HepG2 (cell line): ENCODE measurements around the gene SRRM2. TPM values are rescaled to one million over a fixed set of nuclear protein-coding genes. Genes with fewer than 3 reads are reported as not detected.
A peak's percentile ranks its signal among the peaks of the same experiment; 100 is the strongest.

ENCODE experiments used
- AGO2 ChIP-seq: fragments of 200-400 bp; formaldehyde crosslinking; optimal IDR thresholded peaks from 2 replicates; pipeline ENCODE3; 2017; ENCODE audit warnings: mild to moderate bottlenecking, low read depth, low read length, moderate library complexity
- BRCA1 ChIP-seq: sonication (generic); formaldehyde crosslinking; IDR thresholded peaks from 2 replicates; pipeline ENCODE4 v1.4.0; 2020; ENCODE audit warnings: missing genetic modification reagents
- CCDC6 ChIP-seq: sonication (generic); formaldehyde crosslinking; IDR thresholded peaks from 2 replicates; pipeline ENCODE4 v1.8.1; 2022; ENCODE audit warnings: mild to moderate bottlenecking, missing genetic modification reagents, moderate library complexity
- DMAP1 ChIP-seq: IDR thresholded peaks from 2 replicates; pipeline ENCODE4 v1.6.1; 2016
- EHMT2 ChIP-seq: fragments of 200-600 bp; sonication (generic); IDR thresholded peaks from 2 replicates; pipeline ENCODE4 v1.7.0; 2017; ENCODE audit warnings: antibody characterized with exemption, low read depth, low read length, borderline replicate concordance
- FOXP1 ChIP-seq, 2 experiments: fragments of 450-650 bp in 1 of 2; IDR thresholded peaks; 2 replicates each; pipeline ENCODE4 v1.6.1; 2017 to 2018; ENCODE audit warnings: antibody characterized with exemption in 1 of 2
- RFXANK ChIP-seq: IDR thresholded peaks from 2 replicates; pipeline ENCODE4 v1.6.1; 2016
- SETDB1 ChIP-seq: sonication (generic); formaldehyde crosslinking; IDR thresholded peaks from 2 replicates; pipeline ENCODE4 v1.5.1; 2020; ENCODE audit warnings: missing genetic modification reagents, mild to moderate bottlenecking, borderline replicate concordance
- SNAI1 ChIP-seq: sonication (generic); formaldehyde crosslinking; IDR thresholded peaks from 2 replicates; pipeline ENCODE4 v1.5.0; 2020; ENCODE audit warnings: mild to moderate bottlenecking, missing genetic modification reagents, borderline replicate concordance
- SUZ12 ChIP-seq: fragments of 150-350 bp; IDR thresholded peaks from 2 replicates; pipeline ENCODE4 v1.6.1; 2014; ENCODE audit warnings: low read depth, low read length
- ZBTB1 ChIP-seq: sonication (generic); formaldehyde crosslinking; IDR thresholded peaks from 2 replicates; pipeline ENCODE4 v1.4.0; 2020; ENCODE audit warnings: missing genetic modification reagents, borderline replicate concordance
- ZNF205 ChIP-seq: IDR thresholded peaks from 2 replicates; pipeline ENCODE4 v1.6.1; 2018; ENCODE audit warnings: missing biosample characterization, missing genetic modification reagents
- ZNF292 ChIP-seq: sonication (generic); formaldehyde crosslinking; IDR thresholded peaks from 2 replicates; pipeline ENCODE4 v1.8.1; 2022; ENCODE audit warnings: mild to moderate bottlenecking, low read depth, missing genetic modification reagents, borderline replicate concordance
- ZNF781 ChIP-seq: sonication (generic); formaldehyde crosslinking; IDR thresholded peaks from 2 replicates; pipeline ENCODE4 v1.5.1; 2020; ENCODE audit warnings: borderline replicate concordance, mild to moderate bottlenecking, missing genetic modification reagents; ENCODE audit errors: not compliant biosample characterization
- ZNF891 ChIP-seq: sonication (generic); formaldehyde crosslinking; IDR thresholded peaks from 2 replicates; pipeline ENCODE4 v1.5.0; 2020; ENCODE audit warnings: mild to moderate bottlenecking, missing genetic modification reagents
- ZSCAN22 ChIP-seq: sonication (generic); formaldehyde crosslinking; IDR thresholded peaks from 2 replicates; pipeline ENCODE4 v1.4.0; 2020; ENCODE audit warnings: mild to moderate bottlenecking, missing genetic modification reagents
- polyA plus RNA-seq, 8 experiments: library from polyadenylated mRNA; depleted of rRNA in 3 of 8; stranded (reverse) in 7 of 8; unstranded in 1 of 8; fragments of >200 nt; fragmentation: Illumina TruSeq in 4 of 8; extraction: Trizol in 4 of 8; gene quantifications; 2 replicates each; pipeline versions ENCODE4 v1.2.1 to v1.2.3, GENCODE V29; 2011 to 2016; ENCODE audit warnings: low read depth in 4 of 8, missing spikeins in 1 of 8, mixed read lengths in 1 of 8; ENCODE audit not compliant: insufficient read depth in 1 of 8
- total RNA-seq, 5 experiments: library from RNA; depleted of rRNA; stranded (reverse); fragments of >200 nt; fragmentation: Illumina TruSeq; extraction: Trizol; gene quantifications; 2 replicates each; pipeline ENCODE4 v1.2.3, GENCODE V29; 2016; ENCODE audit warnings: low read depth in 1 of 5
- TF ChIP-seq, protein P1 (sequence below): sonication (generic); formaldehyde crosslinking; IDR thresholded peaks from 2 replicates; pipeline ENCODE4 v1.4.0; 2020; ENCODE audit warnings: missing genetic modification reagents
- TF ChIP-seq, protein P2 (sequence below): sonication (generic); formaldehyde crosslinking; IDR thresholded peaks from 2 replicates; pipeline ENCODE4 v1.8.0; 2022; ENCODE audit warnings: mild to moderate bottlenecking, missing genetic modification reagents; ENCODE audit not compliant: insufficient replicate concordance
- TF ChIP-seq, protein P3 (sequence below): sonication (generic); formaldehyde crosslinking; IDR thresholded peaks from 2 replicates; pipeline ENCODE4 v1.5.0; 2020; ENCODE audit warnings: mild to moderate bottlenecking, low read depth, missing genetic modification reagents, borderline replicate concordance
- TF ChIP-seq, protein P4 (sequence below): sonication (generic); formaldehyde crosslinking; IDR thresholded peaks from 2 replicates; pipeline ENCODE4 v1.4.0; 2020; ENCODE audit warnings: missing genetic modification reagents

SRRM2 gene
- total and polyA plus RNA-seq, 2 of the 13 experiments (the other 11 are each of a cell fraction or from before 2014, with no cell fraction given): 50.4 to 112 TPM

DNA sequence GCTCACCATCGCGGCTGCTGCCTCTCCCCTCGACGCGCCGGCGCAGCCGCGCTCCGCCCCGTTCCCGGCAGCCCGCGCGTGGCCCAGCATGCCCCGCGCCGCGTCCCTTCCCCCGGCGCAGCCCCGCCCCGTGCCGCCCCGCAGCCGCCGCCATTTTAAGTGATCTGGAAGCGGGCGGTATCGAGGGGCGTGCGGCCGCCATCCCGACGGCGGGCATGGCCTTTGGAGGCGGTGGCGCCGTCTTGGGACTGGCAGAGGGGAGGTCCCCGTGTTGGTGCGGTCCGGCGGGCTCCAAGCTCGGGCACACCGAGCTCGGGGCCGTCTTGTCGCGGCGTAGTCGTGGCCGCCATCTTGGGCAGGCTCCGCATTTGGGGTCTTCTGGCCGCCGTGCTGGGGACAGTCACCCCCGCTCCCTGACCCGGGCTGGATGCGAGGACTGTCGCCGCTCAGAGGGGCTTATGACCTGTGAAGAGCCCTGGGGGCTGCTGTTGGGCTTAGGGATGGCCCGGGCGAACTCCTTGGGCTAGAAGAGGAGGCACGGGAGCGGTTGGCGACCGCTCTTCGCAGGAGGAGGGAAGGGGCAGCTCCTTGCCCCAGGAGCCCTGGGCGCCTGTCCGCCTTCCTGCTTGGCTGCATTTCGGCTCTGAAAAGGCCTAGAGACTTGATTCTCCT, 24.9 kb downstream of the SRRM2 start, which contains the start of gene ELOB (continued):
- TF ChIP-seq ZNF891 (CRISPR knock-in tag) (no peak; the same call in 1 of the 2 replicates), SUZ12 (peak; percentile 49; the same call in 1 of the 2 replicates), CCDC6 (CRISPR knock-in tag) (no peak; the same call in 1 of the 2 replicates), ZNF292 (CRISPR knock-in tag) (no peak), ZNF205 (no peak), ZSCAN22 (CRISPR knock-in tag) (no peak), DMAP1 (peak; percentile 91), EHMT2 (no peak), BRCA1 (CRISPR knock-in tag) (no peak; the same call in 1 of the 2 replicates), ZNF781 (CRISPR knock-in tag) (peak; percentile 23), SNAI1 (no peak), AGO2 (peak; percentile 97), SETDB1 (CRISPR knock-in tag) (no peak), RFXANK (CRISPR knock-in tag) (no peak), FOXP1 (IDR thresholded peaks at IDR 0.05) (no peak), FOXP1 (CRISPR knock-in tag; IDR thresholded peaks at IDR 0.05) (no peak), ZBTB1 (CRISPR knock-in tag) (no peak)
- TF ChIP-seq, protein P1, sequence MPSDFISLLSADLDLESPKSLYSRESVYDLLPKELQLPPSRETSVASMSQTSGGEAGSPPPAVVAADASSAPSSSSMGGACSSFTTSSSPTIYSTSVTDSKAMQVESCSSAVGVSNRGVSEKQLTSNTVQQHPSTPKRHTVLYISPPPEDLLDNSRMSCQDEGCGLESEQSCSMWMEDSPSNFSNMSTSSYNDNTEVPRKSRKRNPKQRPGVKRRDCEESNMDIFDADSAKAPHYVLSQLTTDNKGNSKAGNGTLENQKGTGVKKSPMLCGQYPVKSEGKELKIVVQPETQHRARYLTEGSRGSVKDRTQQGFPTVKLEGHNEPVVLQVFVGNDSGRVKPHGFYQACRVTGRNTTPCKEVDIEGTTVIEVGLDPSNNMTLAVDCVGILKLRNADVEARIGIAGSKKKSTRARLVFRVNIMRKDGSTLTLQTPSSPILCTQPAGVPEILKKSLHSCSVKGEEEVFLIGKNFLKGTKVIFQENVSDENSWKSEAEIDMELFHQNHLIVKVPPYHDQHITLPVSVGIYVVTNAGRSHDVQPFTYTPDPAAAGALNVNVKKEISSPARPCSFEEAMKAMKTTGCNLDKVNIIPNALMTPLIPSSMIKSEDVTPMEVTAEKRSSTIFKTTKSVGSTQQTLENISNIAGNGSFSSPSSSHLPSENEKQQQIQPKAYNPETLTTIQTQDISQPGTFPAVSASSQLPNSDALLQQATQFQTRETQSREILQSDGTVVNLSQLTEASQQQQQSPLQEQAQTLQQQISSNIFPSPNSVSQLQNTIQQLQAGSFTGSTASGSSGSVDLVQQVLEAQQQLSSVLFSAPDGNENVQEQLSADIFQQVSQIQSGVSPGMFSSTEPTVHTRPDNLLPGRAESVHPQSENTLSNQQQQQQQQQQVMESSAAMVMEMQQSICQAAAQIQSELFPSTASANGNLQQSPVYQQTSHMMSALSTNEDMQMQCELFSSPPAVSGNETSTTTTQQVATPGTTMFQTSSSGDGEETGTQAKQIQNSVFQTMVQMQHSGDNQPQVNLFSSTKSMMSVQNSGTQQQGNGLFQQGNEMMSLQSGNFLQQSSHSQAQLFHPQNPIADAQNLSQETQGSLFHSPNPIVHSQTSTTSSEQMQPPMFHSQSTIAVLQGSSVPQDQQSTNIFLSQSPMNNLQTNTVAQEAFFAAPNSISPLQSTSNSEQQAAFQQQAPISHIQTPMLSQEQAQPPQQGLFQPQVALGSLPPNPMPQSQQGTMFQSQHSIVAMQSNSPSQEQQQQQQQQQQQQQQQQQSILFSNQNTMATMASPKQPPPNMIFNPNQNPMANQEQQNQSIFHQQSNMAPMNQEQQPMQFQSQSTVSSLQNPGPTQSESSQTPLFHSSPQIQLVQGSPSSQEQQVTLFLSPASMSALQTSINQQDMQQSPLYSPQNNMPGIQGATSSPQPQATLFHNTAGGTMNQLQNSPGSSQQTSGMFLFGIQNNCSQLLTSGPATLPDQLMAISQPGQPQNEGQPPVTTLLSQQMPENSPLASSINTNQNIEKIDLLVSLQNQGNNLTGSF (CRISPR knock-in tag): no peak; the same call in 1 of the 2 replicates
- TF ChIP-seq, protein P2, sequence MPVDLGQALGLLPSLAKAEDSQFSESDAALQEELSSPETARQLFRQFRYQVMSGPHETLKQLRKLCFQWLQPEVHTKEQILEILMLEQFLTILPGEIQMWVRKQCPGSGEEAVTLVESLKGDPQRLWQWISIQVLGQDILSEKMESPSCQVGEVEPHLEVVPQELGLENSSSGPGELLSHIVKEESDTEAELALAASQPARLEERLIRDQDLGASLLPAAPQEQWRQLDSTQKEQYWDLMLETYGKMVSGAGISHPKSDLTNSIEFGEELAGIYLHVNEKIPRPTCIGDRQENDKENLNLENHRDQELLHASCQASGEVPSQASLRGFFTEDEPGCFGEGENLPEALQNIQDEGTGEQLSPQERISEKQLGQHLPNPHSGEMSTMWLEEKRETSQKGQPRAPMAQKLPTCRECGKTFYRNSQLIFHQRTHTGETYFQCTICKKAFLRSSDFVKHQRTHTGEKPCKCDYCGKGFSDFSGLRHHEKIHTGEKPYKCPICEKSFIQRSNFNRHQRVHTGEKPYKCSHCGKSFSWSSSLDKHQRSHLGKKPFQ (CRISPR knock-in tag): peak; percentile 63
- TF ChIP-seq, protein P3, sequence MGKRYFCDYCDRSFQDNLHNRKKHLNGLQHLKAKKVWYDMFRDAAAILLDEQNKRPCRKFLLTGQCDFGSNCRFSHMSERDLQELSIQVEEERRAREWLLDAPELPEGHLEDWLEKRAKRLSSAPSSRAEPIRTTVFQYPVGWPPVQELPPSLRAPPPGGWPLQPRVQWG: no peak
- TF ChIP-seq, protein P4, sequence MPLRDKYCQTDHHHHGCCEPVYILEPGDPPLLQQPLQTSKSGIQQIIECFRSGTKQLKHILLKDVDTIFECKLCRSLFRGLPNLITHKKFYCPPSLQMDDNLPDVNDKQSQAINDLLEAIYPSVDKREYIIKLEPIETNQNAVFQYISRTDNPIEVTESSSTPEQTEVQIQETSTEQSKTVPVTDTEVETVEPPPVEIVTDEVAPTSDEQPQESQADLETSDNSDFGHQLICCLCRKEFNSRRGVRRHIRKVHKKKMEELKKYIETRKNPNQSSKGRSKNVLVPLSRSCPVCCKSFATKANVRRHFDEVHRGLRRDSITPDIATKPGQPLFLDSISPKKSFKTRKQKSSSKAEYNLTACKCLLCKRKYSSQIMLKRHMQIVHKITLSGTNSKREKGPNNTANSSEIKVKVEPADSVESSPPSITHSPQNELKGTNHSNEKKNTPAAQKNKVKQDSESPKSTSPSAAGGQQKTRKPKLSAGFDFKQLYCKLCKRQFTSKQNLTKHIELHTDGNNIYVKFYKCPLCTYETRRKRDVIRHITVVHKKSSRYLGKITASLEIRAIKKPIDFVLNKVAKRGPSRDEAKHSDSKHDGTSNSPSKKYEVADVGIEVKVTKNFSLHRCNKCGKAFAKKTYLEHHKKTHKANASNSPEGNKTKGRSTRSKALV: no peak
